Prostate gland (tissue), 2 donors: Measurements from ENCODE around the gene IFI27L2. TPM values are rescaled to one million over a fixed set of nuclear protein-coding genes. Genes with fewer than 3 reads are reported as not detected.

Source experiments
- DNase-seq: peaks from one replicate; pipeline ENCODE4 v3.0.0-alpha.2; 2019; ENCODE audit warnings: low spot score
- H3K27ac ChIP-seq, 2 donors: fragments of 200-600 bp; sonication (generic); 2 replicates each; pipeline ENCODE4 v1.5.1; 2017 to 2019
- H3K27me3 ChIP-seq: fragments of 200-600 bp; sonication (generic); replicated peaks from 2 replicates; pipeline ENCODE4 v1.5.1; 2019; ENCODE audit not compliant: insufficient read depth
- H3K36me3 ChIP-seq, 2 donors: fragments of 200-600 bp; sonication (generic); 1 replicate in 1 of 2; 2 replicates in 1 of 2; pipeline versions ENCODE4 v1.5.1 to v1.8.1; 2017 to 2019
- H3K4me1 ChIP-seq: fragments of 200-600 bp; sonication (generic); replicated peaks from 2 replicates; pipeline ENCODE4 v1.5.1; 2019
- H3K4me3 ChIP-seq, 2 donors: fragments of 200-600 bp; sonication (generic); 2 replicates each; pipeline ENCODE4 v1.5.1; 2017 to 2019
- H3K9me3 ChIP-seq: fragments of 200-600 bp; sonication (generic); 2 replicates; pipeline ENCODE4 v1.5.1; 2017
- POLR2A ChIP-seq: fragments of 450-650 bp; IDR thresholded peaks from one replicate; pipeline ENCODE4 v1.6.1; 2016; ENCODE audit warnings: antibody characterized with exemption, mild to moderate bottlenecking
- POLR2AphosphoS5 ChIP-seq: sonication (generic); formaldehyde crosslinking; IDR thresholded peaks from one replicate; pipeline ENCODE4 v1.6.1; 2017; ENCODE audit warnings: antibody characterized with exemption
- WGBS: methylation state at CpG from one replicate; pipeline ENCODE4 v1.1.5; 2018; 5-methylcytosine and 5-hydroxymethylcytosine counted together
- intact Hi-C: fragments of 100-400 bp; cut with DNase I; formaldehyde crosslinking; loops from one replicate; pipeline ENCODE4 v1.14.2; 2022
- total RNA-seq, 2 donors: library from RNA; depleted of rRNA; stranded (reverse); fragments of >200 nt; gene quantifications; one replicate each; pipeline ENCODE4 v1.1.0, GENCODE V29; 2016
- TF ChIP-seq, protein P1 (sequence below), 4 experiments: fragments of 200-600 bp in 2 of 4; fragments of 450-650 bp in 2 of 4; sonication (generic) in 2 of 4; IDR thresholded peaks; 1 replicate in 3 of 4; 2 replicates in 1 of 4; pipeline ENCODE4 v1.5.1; 2016 to 2019; ENCODE audit warnings: antibody characterized with exemption in 4 of 4, mild to moderate bottlenecking in 2 of 4, moderate library complexity in 2 of 4

The IFI27L2 gene
- total RNA-seq, 2 donors from 2014 or later, result 23.3 to 118 TPM

DNA sequence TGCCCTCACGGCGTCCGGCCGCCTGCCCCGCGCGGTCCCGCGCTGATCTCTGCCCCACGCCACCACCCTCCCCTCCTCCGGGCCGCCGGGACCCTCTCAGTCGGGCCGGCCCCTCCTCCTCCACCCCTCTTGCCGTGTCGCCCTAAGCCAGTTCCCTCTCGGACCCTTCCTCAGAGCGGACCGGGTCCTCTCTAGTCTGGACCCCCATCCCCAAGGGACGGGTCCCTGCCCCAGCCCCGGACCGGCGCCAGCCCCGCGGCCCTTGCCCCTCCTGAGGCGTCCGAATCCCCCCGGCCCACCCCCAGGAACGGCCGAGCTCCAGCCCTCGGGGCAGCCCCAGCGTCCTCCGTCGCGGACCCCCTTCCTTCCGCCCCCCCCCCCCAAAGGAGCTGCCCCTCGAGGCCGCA is 45.2 kb upstream of the IFI27L2 start:
- TF ChIP-seq POLR2A (no peak), POLR2AphosphoS5 (no peak)
- TF ChIP-seq, protein P1, sequence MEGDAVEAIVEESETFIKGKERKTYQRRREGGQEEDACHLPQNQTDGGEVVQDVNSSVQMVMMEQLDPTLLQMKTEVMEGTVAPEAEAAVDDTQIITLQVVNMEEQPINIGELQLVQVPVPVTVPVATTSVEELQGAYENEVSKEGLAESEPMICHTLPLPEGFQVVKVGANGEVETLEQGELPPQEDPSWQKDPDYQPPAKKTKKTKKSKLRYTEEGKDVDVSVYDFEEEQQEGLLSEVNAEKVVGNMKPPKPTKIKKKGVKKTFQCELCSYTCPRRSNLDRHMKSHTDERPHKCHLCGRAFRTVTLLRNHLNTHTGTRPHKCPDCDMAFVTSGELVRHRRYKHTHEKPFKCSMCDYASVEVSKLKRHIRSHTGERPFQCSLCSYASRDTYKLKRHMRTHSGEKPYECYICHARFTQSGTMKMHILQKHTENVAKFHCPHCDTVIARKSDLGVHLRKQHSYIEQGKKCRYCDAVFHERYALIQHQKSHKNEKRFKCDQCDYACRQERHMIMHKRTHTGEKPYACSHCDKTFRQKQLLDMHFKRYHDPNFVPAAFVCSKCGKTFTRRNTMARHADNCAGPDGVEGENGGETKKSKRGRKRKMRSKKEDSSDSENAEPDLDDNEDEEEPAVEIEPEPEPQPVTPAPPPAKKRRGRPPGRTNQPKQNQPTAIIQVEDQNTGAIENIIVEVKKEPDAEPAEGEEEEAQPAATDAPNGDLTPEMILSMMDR (IDR thresholded peaks at IDR 0.05), result no peak
- H3K4me3 ChIP-seq, result peak overlapping the region; percentile 45 to 55
- intact Hi-C loops, result no loop called here
- no peaks in the 10 kb centered on the region for H3K27me3 ChIP-seq
- H3K27ac ChIP-seq, result peak overlapping the region in 1 of 2 donors; percentile 12
- no peaks in the 10 kb centered on the region for H3K36me3 ChIP-seq
- H3K9me3 ChIP-seq, result no peaks in the 10 kb centered on the region
- WGBS, result under 1% methylated on average over 31 of the region's 39 CpGs
- no peaks in the 10 kb centered on the region for H3K4me1 ChIP-seq
- DNase-seq, result no peak

DNA sequence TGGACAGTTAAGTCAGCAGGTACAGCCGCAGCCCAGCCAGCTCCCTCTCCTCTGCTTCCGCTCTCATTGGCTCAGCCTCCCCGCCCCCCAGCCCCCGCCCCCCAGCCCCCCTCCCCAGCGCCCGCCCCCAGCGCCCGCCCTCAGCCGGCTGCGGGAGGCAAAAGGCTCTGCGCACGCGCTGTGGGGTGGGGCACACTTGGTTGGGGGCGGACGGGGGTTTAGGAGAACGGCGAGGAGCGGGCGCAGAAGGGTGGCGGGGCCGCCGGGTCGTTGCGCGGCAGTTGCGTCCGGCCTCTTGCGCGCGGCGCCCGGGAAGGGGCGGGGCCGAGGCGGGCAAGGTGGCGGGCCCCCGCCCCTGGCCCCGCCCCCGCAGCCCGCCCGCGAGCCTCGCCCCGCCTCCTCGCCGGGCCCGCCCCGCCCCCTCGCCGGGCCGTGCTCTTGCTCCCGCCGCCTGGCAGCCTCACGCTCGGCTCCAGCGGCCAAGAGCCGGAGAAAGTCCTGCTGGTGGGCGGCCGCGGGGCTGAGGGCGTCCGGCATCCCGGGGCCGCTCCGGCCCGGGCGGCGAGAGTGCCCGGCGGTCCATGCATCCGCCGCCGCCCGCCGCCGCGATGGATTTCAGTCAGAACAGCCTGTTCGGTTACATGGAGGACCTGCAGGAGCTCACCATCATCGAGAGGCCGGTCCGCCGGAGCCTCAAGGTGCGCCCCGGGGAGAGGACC is 44.6 kb upstream of the IFI27L2 start, which contains the start of gene PPP4R4:
PPP4R4 (plus strand) TSS at position 438 of the 719 bp plus-strand sequence; CDS start at position 582, 144 bp downstream.
- Histone ChIP-seq H3K4me3 (peak within 1 kb of the TSS; percentile 45 to 55), H3K4me1 (no peaks in the 10 kb centered on the region), H3K27ac (peak within 1 kb of the TSS; percentile 15 to 36), H3K27me3 (no peaks in the 10 kb centered on the region), H3K36me3 (no peaks in the 10 kb centered on the region), H3K9me3 (no peaks in the 10 kb centered on the region)
- 0% methylated on average over 49 of the region's 84 CpGs for whole genome bisulfite sequencing
- peak; percentile 76 for DNase-seq
- intact Hi-C loops, result no loop called here
- TF ChIP-seq POLR2A, result peak; percentile 57
- no peak for TF ChIP-seq POLR2AphosphoS5

DNA sequence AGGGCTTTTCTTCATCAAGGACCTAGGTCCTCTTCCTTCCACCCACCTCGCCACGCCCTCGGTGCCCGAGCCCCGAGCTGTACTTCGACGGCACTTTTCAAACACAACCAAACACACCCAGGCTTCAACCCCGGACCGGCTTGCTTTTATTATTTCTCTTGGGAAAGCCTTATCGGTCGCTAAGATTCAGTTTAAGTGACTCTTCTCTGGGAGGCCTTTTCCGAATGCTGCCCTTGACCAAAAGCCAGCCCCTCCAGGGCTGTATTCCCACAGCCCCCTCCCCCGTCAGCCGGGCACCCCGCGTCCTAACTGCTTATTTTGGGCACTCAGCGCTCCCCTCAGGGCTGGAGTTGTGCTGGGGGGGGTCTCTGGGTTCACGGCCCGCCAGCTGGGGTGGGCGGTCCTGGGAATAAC is 44.1 kb upstream of the IFI27L2 start:
- peak overlapping the region; percentile 45 to 55 for H3K4me3 ChIP-seq
- 4% methylated on average over 20 of the region's 20 CpGs for WGBS
- H3K27me3 ChIP-seq, result no peaks in the 10 kb centered on the region
- no peaks in the 10 kb centered on the region for H3K9me3 ChIP-seq
- peak; percentile 9 for DNase-seq
- no peaks in the 10 kb centered on the region for H3K36me3 ChIP-seq
- H3K4me1 ChIP-seq, result no peaks in the 10 kb centered on the region
- TF ChIP-seq POLR2AphosphoS5 (no peak), POLR2A (peak; percentile 34)
- intact Hi-C loops, result no loop called here
- H3K27ac ChIP-seq, result peak overlapping the region; percentile 15 to 36

DNA sequence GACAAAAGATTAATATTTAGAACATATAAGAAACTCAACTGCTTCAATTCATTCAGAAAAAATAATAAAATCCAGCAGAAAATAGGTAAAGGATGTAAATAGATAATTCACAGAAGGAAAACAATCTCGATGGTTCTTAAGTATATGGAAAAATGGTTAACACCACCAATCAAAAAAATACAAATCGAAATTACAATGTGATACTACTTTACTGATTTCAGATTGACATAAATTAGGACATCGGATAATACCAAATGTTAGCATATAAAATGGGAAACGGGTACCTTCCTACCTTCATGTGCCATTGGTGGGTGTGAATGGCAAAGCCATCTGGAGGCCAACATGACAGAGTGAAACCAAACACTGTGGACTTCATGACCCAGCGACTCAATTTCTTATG is 43.1 kb upstream of the IFI27L2 start:
- no peaks in the 10 kb centered on the region for H3K36me3 ChIP-seq
- no peaks in the 10 kb centered on the region for H3K9me3 ChIP-seq
- no peaks in the 10 kb centered on the region for H3K4me1 ChIP-seq
- no peaks in the 10 kb centered on the region for H3K27me3 ChIP-seq
- intact Hi-C loops, result no loop called here
- H3K27ac ChIP-seq, result no peak overlapping the region
- DNase-seq, result no peak
- no peak for TF ChIP-seq POLR2A
- H3K4me3 ChIP-seq, result no peak overlapping the region
- WGBS, result 80% methylated on average over 5 of the region's 5 CpGs

DNA sequence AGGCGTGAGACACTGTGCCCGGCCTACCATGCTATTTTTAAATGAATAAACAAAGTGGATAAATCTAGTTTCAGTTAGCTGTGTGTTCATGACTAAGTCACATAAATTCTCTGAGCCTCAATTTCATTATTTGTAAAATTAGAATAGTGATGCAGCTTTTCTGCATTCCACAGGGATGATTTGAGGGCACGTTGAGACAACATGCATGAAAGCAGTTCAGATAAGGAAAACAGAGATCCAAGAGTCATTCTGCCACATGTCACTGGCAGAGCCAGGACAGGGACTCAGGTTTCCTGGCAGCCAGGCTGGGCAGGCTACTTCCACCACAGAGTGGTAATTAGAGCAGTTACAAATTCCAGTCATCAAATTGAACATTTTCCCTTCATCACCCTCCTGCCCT is 41.8 kb upstream of the IFI27L2 start:
- DNase-seq, result no peak
- Histone ChIP-seq H3K36me3 (no peaks in the 10 kb centered on the region), H3K9me3 (no peaks in the 10 kb centered on the region), H3K27ac (no peak overlapping the region), H3K4me1 (no peaks in the 10 kb centered on the region), H3K4me3 (no peak overlapping the region), H3K27me3 (no peaks in the 10 kb centered on the region)
- WGBS, result 30% methylated on average over 3 of the region's 3 CpGs
- TF ChIP-seq POLR2AphosphoS5 (peak; percentile 18), POLR2A (no peak)
- intact Hi-C loops, result no loop called here

DNA sequence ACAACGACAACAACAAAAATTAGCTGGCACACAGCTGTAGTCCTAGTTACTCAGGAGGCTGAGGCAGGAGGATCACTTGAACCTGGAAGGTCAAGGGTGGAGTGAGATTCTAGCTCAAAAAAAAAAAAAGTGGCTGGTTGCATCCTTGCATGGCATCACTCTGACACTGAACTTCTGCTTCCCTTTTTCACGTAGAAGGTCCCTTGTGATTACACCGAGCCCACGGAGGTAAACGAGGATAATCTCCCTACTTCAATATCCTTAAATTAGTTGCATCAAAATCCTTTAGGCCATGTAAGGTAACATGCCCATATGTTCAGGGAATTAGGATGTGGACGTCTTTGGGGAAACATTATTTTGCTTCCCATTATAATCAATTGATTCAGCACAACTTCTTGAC is 40.7 kb upstream of the IFI27L2 start:
- no peak overlapping the region for H3K4me3 ChIP-seq
- no peaks in the 10 kb centered on the region for H3K9me3 ChIP-seq
- no peaks in the 10 kb centered on the region for H3K4me1 ChIP-seq
- no peak overlapping the region for H3K27ac ChIP-seq
- no peak for DNase-seq
- H3K27me3 ChIP-seq, result no peaks in the 10 kb centered on the region
- WGBS, result 83% methylated on average over 6 of the region's 6 CpGs
- TF ChIP-seq POLR2A, result no peak
- TF ChIP-seq POLR2AphosphoS5, result no peak
- TF ChIP-seq, protein P1 (IDR thresholded peaks at IDR 0.05), result no peak
- no peaks in the 10 kb centered on the region for H3K36me3 ChIP-seq
- intact Hi-C loops, result no loop called here

DNA sequence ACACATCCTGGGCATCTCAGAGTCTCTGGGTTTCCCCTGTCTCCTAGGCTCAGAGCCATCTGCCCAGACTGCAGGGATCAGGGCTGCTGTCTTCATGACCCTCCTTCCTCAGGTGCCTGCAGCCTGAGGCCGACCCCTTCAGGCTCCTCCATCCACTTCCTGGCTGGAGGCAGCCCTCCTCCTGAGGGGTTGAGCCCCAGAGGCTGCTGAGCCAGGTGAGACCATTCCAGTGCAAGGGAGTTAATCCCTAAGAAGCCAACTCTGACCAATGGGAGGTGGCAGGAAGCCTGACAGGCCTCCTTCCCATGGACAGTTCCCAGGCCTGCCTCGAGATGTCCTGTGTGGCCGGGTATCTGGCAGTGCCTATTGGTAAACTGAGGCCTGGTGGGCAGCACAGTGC is 36.3 kb upstream of the IFI27L2 start:
- intact Hi-C loops, result no loop called here
- WGBS, result 88% methylated on average over 3 of the region's 3 CpGs
- H3K27me3 ChIP-seq, result no peaks in the 10 kb centered on the region

More for the DNA sequence above, 36.3 kb upstream of the IFI27L2 start:
- no peak for DNase-seq
- H3K9me3 ChIP-seq, result no peaks in the 10 kb centered on the region
- H3K36me3 ChIP-seq, result no peaks in the 10 kb centered on the region
- TF ChIP-seq POLR2AphosphoS5 (no peak), POLR2A (no peak)
- TF ChIP-seq, protein P1 (IDR thresholded peaks at IDR 0.05), result no peak
- H3K4me3 ChIP-seq, result no peak overlapping the region
- peaks cover 2% of the 10 kb centered on the region for H3K4me1 ChIP-seq
- no peak overlapping the region for H3K27ac ChIP-seq
